Measurements from ENCODE around the gene PKP4. TPM values are rescaled to one million over a fixed set of nuclear protein-coding genes. Genes with fewer than 3 reads are reported as not detected.

PKP4 gene
- total RNA-seq, 1 experiment from 2014 or later, result 55.2 TPM

DNA sequence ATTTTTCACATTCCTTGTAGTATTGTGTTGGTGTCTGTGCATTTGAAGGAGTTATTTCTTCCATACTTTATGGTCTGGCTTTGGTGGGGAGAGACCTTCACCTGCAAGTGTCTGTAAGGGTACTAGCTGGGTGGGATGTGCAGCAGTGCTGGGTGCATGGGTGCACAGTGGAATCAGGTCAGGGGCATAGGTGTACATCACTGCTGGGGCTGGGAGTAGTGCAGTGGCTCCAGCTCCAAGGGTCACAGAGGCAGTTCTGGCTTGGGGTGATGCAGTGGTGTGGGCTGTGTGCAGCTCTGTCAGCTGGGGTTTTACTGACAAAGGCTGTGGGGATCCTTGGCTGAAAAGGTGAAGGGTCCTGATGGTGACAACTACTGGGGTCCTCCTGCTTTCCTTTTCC is 45.0 kb upstream of the PKP4 start:
- intact Hi-C loops (cut with micrococcal nuclease), result no loop called here
- POLR2A ChIA-PET, result no interaction called here
- Histone ChIP-seq H3K27ac (ENCODE audit: low read depth, low read length) (no peak overlapping the region), H3K9me3 (ENCODE audit: control insufficient read depth in 1 of 2, insufficient read depth in 1 of 2, low read depth in 1 of 2, low read length in 2 of 2) (no peaks in the 10 kb centered on the region), H3K4me3 (replicated peaks in 1 of 2; ENCODE audit: low read depth in 1 of 2, low read length in 2 of 2) (no peak overlapping the region), H3K4me2 (ENCODE audit: low read length) (no peak overlapping the region), H3K9me2 (ENCODE audit: insufficient read depth) (no peaks in the 10 kb centered on the region), H3K4me1 (ENCODE audit: control insufficient read depth in 1 of 2, insufficient read depth in 2 of 2, low read length in 2 of 2) (no peaks in the 10 kb centered on the region), H4K20me1 (ENCODE audit: insufficient read depth) (no peaks in the 10 kb centered on the region), H3K79me2 (ENCODE audit: insufficient read depth, low read length) (no peaks in the 10 kb centered on the region), H3K36me3 (ENCODE audit: control insufficient read depth in 1 of 2, insufficient read depth in 2 of 2, low read length in 2 of 2) (no peaks in the 10 kb centered on the region), H3K9ac (ENCODE audit: low read length) (no peak overlapping the region), H3K27me3 (ENCODE audit: insufficient read depth, low read length) (no peaks in the 10 kb centered on the region), H2AFZ (ENCODE audit: low read depth, low read length, poor library complexity, severe bottlenecking) (no peak overlapping the region)
- TF ChIP-seq JUND (IDR thresholded peaks at IDR 0.05) (no peak), SRF (IDR thresholded peaks at IDR 0.05; ENCODE audit: low read depth) (no peak), CEBPB (IDR thresholded peaks at IDR 0.05; ENCODE audit: low read depth) (no peak), POLR2AphosphoS5 (IDR thresholded peaks at IDR 0.05; ENCODE audit: low read depth, low read length) (no peak), RAD21 (IDR thresholded peaks at IDR 0.05; ENCODE audit: low read depth) (no peak), SIN3A (IDR thresholded peaks at IDR 0.05; ENCODE audit: low read depth) (no peak), ZNF274 (IDR thresholded peaks at IDR 0.05; ENCODE audit: low read depth, low read length) (no peak), POLR2A (IDR thresholded peaks at IDR 0.05; ENCODE audit: borderline replicate concordance, extremely low read depth, insufficient read depth, insufficient read length) (no peak), MAX (IDR thresholded peaks at IDR 0.05) (no peak)
- TF ChIP-seq, protein P1, sequence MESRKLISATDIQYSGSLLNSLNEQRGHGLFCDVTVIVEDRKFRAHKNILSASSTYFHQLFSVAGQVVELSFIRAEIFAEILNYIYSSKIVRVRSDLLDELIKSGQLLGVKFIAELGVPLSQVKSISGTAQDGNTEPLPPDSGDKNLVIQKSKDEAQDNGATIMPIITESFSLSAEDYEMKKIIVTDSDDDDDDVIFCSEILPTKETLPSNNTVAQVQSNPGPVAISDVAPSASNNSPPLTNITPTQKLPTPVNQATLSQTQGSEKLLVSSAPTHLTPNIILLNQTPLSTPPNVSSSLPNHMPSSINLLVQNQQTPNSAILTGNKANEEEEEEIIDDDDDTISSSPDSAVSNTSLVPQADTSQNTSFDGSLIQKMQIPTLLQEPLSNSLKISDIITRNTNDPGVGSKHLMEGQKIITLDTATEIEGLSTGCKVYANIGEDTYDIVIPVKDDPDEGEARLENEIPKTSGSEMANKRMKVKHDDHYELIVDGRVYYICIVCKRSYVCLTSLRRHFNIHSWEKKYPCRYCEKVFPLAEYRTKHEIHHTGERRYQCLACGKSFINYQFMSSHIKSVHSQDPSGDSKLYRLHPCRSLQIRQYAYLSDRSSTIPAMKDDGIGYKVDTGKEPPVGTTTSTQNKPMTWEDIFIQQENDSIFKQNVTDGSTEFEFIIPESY (IDR thresholded peaks at IDR 0.05; ENCODE audit: extremely low read depth, insufficient replicate concordance, low read length), result no peak
- CTCF ChIA-PET, result no interaction called here
- BruUV-seq (replicated peaks), result no TSS peak
- ATAC-seq, result no peak
- DNase-seq (ENCODE audit: low read depth, low spot score), result no peak
- RAD21 ChIA-PET (ENCODE audit: low non-redundant PET in 1 of 2, low total read pairs in 2 of 2, uncharacterized antibody in 2 of 2, unreplicated experiment in 2 of 2), result no interaction called here

- Histone ChIP-seq H3K4me2 (ENCODE audit: low read length) (no peak overlapping the region), H3K27me3 (ENCODE audit: insufficient read depth, low read length) (no peaks in the 10 kb centered on the region), H3K9me3 (ENCODE audit: control insufficient read depth in 1 of 2, insufficient read depth in 1 of 2, low read depth in 1 of 2, low read length in 2 of 2) (no peaks in the 10 kb centered on the region), H2AFZ (ENCODE audit: low read depth, low read length, poor library complexity, severe bottlenecking) (no peak overlapping the region), H3K4me3 (replicated peaks in 1 of 2; ENCODE audit: low read depth in 1 of 2, low read length in 2 of 2) (no peak overlapping the region), H3K36me3 (ENCODE audit: control insufficient read depth in 1 of 2, insufficient read depth in 2 of 2, low read length in 2 of 2) (no peaks in the 10 kb centered on the region), H3K27ac (ENCODE audit: low read depth, low read length) (no peak overlapping the region), H3K4me1 (ENCODE audit: control insufficient read depth in 1 of 2, insufficient read depth in 2 of 2, low read length in 2 of 2) (no peaks in the 10 kb centered on the region), H3K9ac (ENCODE audit: low read length) (no peak overlapping the region), H3K9me2 (ENCODE audit: insufficient read depth) (no peaks in the 10 kb centered on the region), H3K79me2 (ENCODE audit: insufficient read depth, low read length) (no peaks in the 10 kb centered on the region), H4K20me1 (ENCODE audit: insufficient read depth) (no peaks in the 10 kb centered on the region)
- no TSS peak for BruUV-seq (replicated peaks)
- ATAC-seq (no peak), DNase-seq (ENCODE audit: low read depth, low spot score) (no peak)
- ChIA-PET POLR2A (no interaction called here), RAD21 (ENCODE audit: low non-redundant PET in 1 of 2, low total read pairs in 2 of 2, uncharacterized antibody in 2 of 2, unreplicated experiment in 2 of 2) (no interaction called here), CTCF (no interaction called here)
- intact Hi-C loops (cut with micrococcal nuclease), result no loop called here
- no peak for TF ChIP-seq CBX3 (IDR thresholded peaks at IDR 0.05; ENCODE audit: low read depth)
- TF ChIP-seq POLR2A (IDR thresholded peaks at IDR 0.05; ENCODE audit: borderline replicate concordance, extremely low read depth, insufficient read depth, insufficient read length), result no peak
- TF ChIP-seq CEBPB (IDR thresholded peaks at IDR 0.05; ENCODE audit: low read depth), result no peak
- no peak for TF ChIP-seq EGR1 (IDR thresholded peaks at IDR 0.05; ENCODE audit: low read depth)
- TF ChIP-seq YY1 (IDR thresholded peaks at IDR 0.05; ENCODE audit: extremely low read depth, insufficient replicate concordance, low read depth, low read length), result no peak
- TF ChIP-seq SP1 (IDR thresholded peaks at IDR 0.05; ENCODE audit: low read depth), result no peak
- TF ChIP-seq MAX (IDR thresholded peaks at IDR 0.05), result no peak
- no peak for TF ChIP-seq ELF1 (IDR thresholded peaks at IDR 0.05; ENCODE audit: borderline replicate concordance, low read depth)
- TF ChIP-seq, protein P1 (IDR thresholded peaks at IDR 0.05; ENCODE audit: extremely low read depth, insufficient replicate concordance, low read length), result no peak
- no peak for TF ChIP-seq TCF7L2 (IDR thresholded peaks at IDR 0.05; ENCODE audit: borderline replicate concordance, extremely low read depth, insufficient read depth, insufficient read length)
- TF ChIP-seq SIN3A (IDR thresholded peaks at IDR 0.05; ENCODE audit: low read depth), result no peak
- no peak for TF ChIP-seq JUND (IDR thresholded peaks at IDR 0.05)
- TF ChIP-seq EZH2 (IDR thresholded peaks at IDR 0.05), result no peak
- no peak for TF ChIP-seq POLR2AphosphoS5 (IDR thresholded peaks at IDR 0.05; ENCODE audit: low read depth, low read length)
Observed at GRCh38 chr2:158412206-158412605, 44.5 kb upstream of the PKP4 start.

Data from HCT116 (cell line).